HG02759 (cell line): Measurements from ENCODE around the gene ZSCAN5A.
"Not testable (repeated sequence)": the region's sequence is repeated elsewhere in the genome, so short reads cannot be mapped to it uniquely, and the experiment has no call there.

Source experiments
- ATAC-seq: cut with Tn5 transposase; IDR thresholded peaks from one replicate; pipeline ENCODE4 v1.9.1; 2021; ENCODE audit warnings: mild to moderate bottlenecking, moderate library complexity; ENCODE audit not compliant: unreplicated experiment

Gene ZSCAN5A, protein sequence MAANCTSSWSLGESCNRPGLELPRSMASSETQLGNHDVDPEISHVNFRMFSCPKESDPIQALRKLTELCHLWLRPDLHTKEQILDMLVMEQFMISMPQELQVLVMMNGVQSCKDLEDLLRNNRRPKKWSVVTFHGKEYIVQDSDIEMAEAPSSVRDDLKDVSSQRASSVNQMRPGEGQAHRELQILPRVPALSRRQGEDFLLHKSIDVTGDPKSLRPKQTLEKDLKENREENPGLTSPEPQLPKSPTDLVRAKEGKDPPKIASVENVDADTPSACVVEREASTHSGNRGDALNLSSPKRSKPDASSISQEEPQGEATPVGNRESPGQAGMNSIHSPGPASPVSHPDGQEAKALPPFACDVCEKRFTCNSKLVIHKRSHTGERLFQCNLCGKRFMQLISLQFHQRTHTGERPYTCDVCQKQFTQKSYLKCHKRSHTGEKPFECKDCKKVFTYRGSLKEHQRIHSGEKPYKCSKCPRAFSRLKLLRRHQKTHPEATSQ

DNA sequence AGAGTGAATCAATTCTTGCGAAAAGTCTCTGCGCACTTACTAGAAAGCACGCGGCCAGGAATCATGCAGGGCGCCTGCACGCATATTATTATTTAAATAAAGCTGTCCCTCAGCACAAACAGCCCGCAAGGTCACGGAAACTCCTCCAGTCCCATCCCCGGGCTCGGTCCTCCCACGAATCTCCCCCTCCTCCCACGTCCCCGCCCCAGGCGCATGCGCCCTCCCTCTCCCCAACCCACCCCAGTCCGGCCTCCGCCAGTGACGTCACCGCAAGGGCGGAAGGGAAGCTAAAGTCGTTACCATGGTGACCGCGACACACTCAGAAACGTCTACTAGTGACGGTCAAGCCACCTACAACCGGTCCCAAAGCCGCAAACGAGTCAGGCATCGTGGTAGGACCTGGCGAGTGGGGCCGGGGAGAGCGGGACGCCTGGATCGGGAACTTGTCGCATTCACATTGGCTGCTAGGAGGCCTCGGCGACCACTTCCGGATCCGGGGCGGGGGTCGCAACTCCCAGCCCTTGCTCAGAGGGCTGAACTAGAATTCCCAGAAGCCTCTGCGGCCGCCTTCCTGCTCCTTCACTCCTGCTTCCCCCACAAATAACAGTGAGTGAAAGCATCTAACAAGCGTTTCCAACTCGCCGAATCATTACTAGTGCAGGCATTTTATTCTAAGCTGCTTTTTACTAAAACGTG is at the start of gene ZSCAN5A:
Gene ZSCAN5A (minus strand): TSS at position 459 of the 696 bp plus-strand sequence. CDS start 89,793 bp downstream, outside the sequence.
- ATAC-seq, result peak; percentile 77

- ATAC-seq, result no peak
Measured at GRCh38 chr19:56360841-56361240, 46.2 kb upstream of the ZSCAN5A start.

GRCh38 chr19:56356944-56357343 is 42.3 kb upstream of the ZSCAN5A start:
- no peak for ATAC-seq

DNA sequence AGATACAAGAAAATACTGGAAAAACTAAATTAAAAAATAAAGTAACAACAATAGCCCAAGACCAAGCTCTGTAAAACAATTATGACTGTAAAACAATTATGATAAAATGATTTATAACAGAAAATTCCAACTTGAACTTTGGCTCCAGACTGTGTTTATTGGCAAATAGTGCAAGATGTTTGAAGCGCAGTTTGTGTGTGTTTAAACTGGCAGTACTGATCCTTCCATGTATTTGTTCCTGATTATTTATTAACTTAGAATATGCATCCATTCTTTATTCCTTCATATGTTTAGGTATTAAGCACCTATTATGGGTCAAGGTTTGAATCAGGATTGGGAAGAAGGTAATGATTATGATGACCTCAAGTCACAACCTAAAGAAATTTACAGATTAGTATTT is 40.9 kb upstream of the ZSCAN5A start:
- ATAC-seq, result no peak

- no peak for ATAC-seq
Measured at GRCh38 chr19:56351208-56351607, 36.6 kb upstream of the ZSCAN5A start.

GRCh38 chr19:56350416-56351045 is 35.9 kb upstream of the ZSCAN5A start:
- ATAC-seq, result no peak

- ATAC-seq, result no peak
Measured at GRCh38 chr19:56348289-56348877, 33.7 kb upstream of the ZSCAN5A start.

GRCh38 chr19:56347163-56347778 is 32.6 kb upstream of the ZSCAN5A start:
- ATAC-seq, result no peak

GRCh38 chr19:56341948-56342347 is 27.3 kb upstream of the ZSCAN5A start:
- no peak for ATAC-seq

GRCh38 chr19:56339031-56339430 is 24.4 kb upstream of the ZSCAN5A start:
- ATAC-seq, result not testable (repeated sequence)

GRCh38 chr19:56337077-56337476 is 22.4 kb upstream of the ZSCAN5A start:
- not testable (repeated sequence) for ATAC-seq

DNA sequence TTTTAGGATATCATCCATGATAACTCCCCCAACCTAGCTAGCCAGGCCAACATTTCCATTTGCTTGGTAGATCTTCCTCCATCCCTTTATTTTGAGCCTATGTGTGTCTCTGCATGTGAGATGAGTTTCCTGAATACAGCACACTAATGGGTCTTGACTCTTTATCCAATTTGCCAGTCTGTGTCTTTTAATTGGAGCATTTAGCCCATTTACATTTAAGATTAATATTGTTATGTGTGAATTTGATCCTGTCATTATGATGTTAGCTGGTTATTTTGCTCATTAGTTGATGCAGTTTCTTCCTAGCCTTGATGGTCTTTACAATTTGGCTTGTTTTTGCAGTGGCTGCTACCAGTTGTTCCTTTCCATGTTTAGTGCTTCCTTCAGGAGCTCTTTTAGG is 20.7 kb upstream of the ZSCAN5A start:
- not testable (repeated sequence) for ATAC-seq

DNA sequence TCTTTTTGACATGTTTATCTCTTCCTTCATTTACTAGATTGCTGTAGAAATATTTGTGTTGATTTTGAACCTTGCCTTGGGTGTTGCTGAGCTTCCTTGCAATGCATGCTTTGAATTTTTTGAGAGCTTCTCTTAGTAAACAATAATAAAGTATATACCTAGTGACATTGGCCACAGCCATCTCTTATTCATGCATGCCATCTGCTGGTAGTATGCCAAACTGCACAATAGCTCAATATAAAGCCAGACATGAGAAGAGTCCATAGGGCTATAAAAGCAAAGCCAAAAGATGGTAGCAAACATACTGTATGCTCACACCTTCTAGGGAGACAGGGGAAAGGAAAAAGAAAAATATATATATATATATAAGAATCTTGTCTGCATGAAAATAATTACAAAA is 18.9 kb upstream of the ZSCAN5A start:
- ATAC-seq, result no peak

DNA sequence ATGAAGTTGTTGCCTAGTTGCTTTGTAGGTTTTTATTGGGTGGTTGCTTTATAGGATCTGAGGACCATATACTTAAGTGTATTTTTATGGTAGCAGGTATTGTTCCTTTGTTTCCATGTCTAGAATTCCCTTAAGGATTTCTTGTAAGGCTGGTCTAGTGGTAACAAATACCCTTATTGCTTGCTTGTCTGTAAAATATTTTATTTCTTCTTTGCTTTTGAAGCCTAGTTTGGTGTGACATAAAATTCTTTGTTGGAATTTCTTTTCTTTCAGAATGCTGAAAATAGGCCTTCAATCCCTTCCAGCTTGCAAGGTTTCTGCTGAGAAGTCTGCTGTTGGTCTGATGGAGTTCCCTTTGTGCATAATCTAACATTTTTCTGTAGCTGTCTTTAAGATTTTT is 18.1 kb upstream of the ZSCAN5A start:
- ATAC-seq, result no peak

DNA sequence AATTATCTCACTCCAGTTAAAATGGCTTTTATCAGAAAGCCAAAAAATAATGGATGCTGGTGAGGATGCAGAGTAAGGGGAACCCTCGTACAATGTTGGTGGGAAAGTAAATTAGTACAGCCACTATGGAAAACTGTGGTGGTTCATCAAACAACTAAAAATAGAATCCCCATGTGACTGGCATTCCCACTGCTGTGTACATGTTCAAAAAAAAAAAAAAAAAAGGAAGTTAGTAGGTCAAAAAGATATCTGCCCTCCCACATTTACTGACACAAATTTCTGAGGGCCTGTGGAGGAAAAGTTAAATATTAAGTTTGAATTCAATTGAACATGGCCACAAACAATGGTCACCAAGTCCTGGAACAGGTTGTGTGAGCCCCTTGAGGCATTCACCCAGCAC is 9.8 kb upstream of the ZSCAN5A start:
- ATAC-seq, result no peak

DNA sequence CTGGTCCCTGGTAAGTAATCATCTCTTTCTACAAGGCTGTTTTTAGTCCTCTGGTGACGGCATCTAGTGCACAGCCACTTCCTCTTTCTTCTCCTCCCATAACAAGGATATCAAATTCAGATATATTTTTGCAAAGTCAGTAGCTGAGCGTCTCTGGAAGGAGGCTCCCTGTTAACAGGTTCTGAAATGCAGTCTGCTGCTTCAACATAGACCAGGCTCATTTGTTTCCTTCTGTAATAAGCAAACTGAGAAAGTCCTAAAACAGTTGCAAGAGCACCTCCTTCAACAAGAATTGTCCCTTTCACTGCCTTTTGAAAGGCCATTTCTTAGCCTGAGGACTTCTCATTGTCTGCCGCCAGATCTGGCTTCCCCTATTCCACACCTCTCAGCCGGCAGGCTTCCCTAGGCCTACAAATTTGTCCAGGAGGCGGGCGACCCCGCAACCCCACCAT is 7.4 kb upstream of the ZSCAN5A start:
- no peak for ATAC-seq

- ATAC-seq, result no peak
Measured at GRCh38 chr19:56321254-56321988, 6.8 kb upstream of the ZSCAN5A start.

GRCh38 chr19:56319991-56320390 is 5.4 kb upstream of the ZSCAN5A start:
- ATAC-seq, result no peak

DNA sequence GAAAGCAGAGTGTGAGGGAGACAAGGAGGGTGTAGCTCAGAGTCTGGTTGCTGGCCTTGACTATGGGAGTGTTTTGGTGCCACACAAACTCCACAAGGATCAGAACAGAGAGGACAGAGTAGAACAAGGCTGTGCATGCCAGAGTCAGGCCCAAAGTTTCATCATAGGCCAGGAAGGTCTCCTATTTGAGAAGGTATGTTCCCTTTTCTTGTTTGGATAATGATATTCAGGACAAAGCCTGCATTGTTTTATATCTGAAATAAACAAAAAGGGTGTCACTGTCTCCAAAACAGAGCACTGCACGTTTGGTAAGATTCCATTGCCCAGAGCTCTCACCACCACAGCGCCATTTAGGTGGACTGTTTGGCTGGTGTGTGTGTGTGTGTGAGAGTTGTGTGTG is 3.1 kb upstream of the ZSCAN5A start:
- no peak for ATAC-seq

- ATAC-seq, result no peak
Measured at GRCh38 chr19:56316728-56317127, 2.1 kb upstream of the ZSCAN5A start.
